ENCODE measurements around the gene CDAN1.
"Not testable (repeated sequence)": the region's sequence is repeated elsewhere in the genome, so short reads cannot be mapped to it uniquely, and the experiment has no call there.

Gene CDAN1

GRCh38 chr15:42736793-42737528, at the start of gene CDAN1:
TSS of gene CDAN1 (minus strand) at chr15:42737128. CDS start at chr15:42737102, 26 bp downstream.
- DNase-seq, result peak; percentile 18

GRCh38 chr15:42785569-42785968, 48.6 kb upstream of the CDAN1 start:
- no peak for DNase-seq

- no peak for DNase-seq
Measured at GRCh38 chr15:42784705-42785104, 47.8 kb upstream of the CDAN1 start.

GRCh38 chr15:42782716-42783115, 45.8 kb upstream of the CDAN1 start:
- DNase-seq, result no peak

- no peak for DNase-seq
Measured at GRCh38 chr15:42775416-42775815, 38.5 kb upstream of the CDAN1 start.

GRCh38 chr15:42772901-42773300, 36.0 kb upstream of the CDAN1 start:
- DNase-seq, result no peak

GRCh38 chr15:42772144-42772543, 35.2 kb upstream of the CDAN1 start:
- DNase-seq, result no peak

- DNase-seq, result not testable (repeated sequence)
Measured at GRCh38 chr15:42766109-42766508, 29.2 kb upstream of the CDAN1 start.

GRCh38 chr15:42764154-42764731, 27.3 kb upstream of the CDAN1 start:
- not testable (repeated sequence) for DNase-seq

GRCh38 chr15:42761813-42762212, 24.9 kb upstream of the CDAN1 start:
- not testable (repeated sequence) for DNase-seq

- DNase-seq, result no peak
Measured at GRCh38 chr15:42760759-42761158, 23.8 kb upstream of the CDAN1 start.

GRCh38 chr15:42759093-42759492, 22.2 kb upstream of the CDAN1 start:
- DNase-seq, result no peak

GRCh38 chr15:42750306-42750705, 13.4 kb upstream of the CDAN1 start:
- no peak for DNase-seq

- DNase-seq, result no peak
Measured at GRCh38 chr15:42749266-42749665, 12.3 kb upstream of the CDAN1 start.

GRCh38 chr15:42744195-42744594, 7.3 kb upstream of the CDAN1 start:
- no peak for DNase-seq

- DNase-seq, result no peak
Measured at GRCh38 chr15:42742149-42742548, 5.2 kb upstream of the CDAN1 start.

- no peak for DNase-seq
Measured at GRCh38 chr15:42741710-42742109, 4.8 kb upstream of the CDAN1 start.

GRCh38 chr15:42737529-42738328, 801 bp upstream of the CDAN1 start:
- no peak for DNase-seq

- no peak for DNase-seq
Measured at GRCh38 chr15:42736178-42736792, 643 bp downstream of the CDAN1 start.

GRCh38 chr15:42735382-42736165, 1.4 kb downstream of the CDAN1 start:
- DNase-seq, result no peak

GRCh38 chr15:42734076-42734672, 2.8 kb downstream of the CDAN1 start:
- DNase-seq, result no peak

GRCh38 chr15:42733027-42733426, 3.9 kb downstream of the CDAN1 start:
- DNase-seq, result no peak

Measured in DMS79 (cell line).